Cardiac muscle cell (in vitro differentiated cells and primary cell): ENCODE measurements around the gene NABP2. TPM values are rescaled to one million over a fixed set of nuclear protein-coding genes. Genes with fewer than 3 reads are reported as not detected.

ENCODE experiments used
- DNase-seq, 2 donors: peaks; one replicate each; pipeline versions ENCODE4 v3.0.0 to v3.0.0-alpha.2; 2010 to 2017; ENCODE audit warnings: low read depth in 1 of 2, low spot score in 1 of 2
- H3K27ac ChIP-seq: fragments of 200-600 bp; sonication (generic); 2 replicates; pipeline ENCODE4 v1.5.1; 2016
- H3K27me3 ChIP-seq: fragments of 200-600 bp; sonication (generic); 2 replicates; pipeline ENCODE4 v1.6.0; 2016; ENCODE audit warnings: control low read depth
- H3K36me3 ChIP-seq: fragments of 200-600 bp; sonication (generic); 2 replicates; pipeline ENCODE4 v1.5.1; 2016; ENCODE audit warnings: control low read depth
- H3K4me1 ChIP-seq: fragments of 200-600 bp; sonication (generic); 2 replicates; pipeline ENCODE4 v1.8.1; 2017; ENCODE audit warnings: low read depth, mild to moderate bottlenecking, mixed run types
- H3K4me3 ChIP-seq: fragments of 200-600 bp; sonication (generic); 2 replicates; pipeline ENCODE4 v1.5.1; 2016; ENCODE audit warnings: mild to moderate bottlenecking
- H3K9me3 ChIP-seq: fragments of 200-600 bp; sonication (generic); 2 replicates; pipeline ENCODE4 v1.5.1; 2017; ENCODE audit warnings: low read depth, mild to moderate bottlenecking, control low read depth
- CTCF ChIP-seq: IDR thresholded peaks from 2 replicates; pipeline ENCODE4 v1.5.1; 2012; ENCODE audit warnings: low read depth, mild to moderate bottlenecking, low read length
- polyA plus RNA-seq: library from polyadenylated mRNA; unstranded; fragments of >200 nt; fragmentation: Nextera tagmentation; extraction: Ambion mirVana; gene quantifications from 2 replicates; pipeline ENCODE4 v1.2.1, GENCODE V29; 2016
- total RNA-seq: library from RNA; depleted of rRNA; stranded (reverse); fragments of >200 nt; gene quantifications from 2 replicates; pipeline ENCODE4 v1.2.3, GENCODE V29; 2016

Gene NABP2
- total and polyA plus RNA-seq, 2 experiments from 2014 or later = 10.7 to 14.8 TPM

DNA sequence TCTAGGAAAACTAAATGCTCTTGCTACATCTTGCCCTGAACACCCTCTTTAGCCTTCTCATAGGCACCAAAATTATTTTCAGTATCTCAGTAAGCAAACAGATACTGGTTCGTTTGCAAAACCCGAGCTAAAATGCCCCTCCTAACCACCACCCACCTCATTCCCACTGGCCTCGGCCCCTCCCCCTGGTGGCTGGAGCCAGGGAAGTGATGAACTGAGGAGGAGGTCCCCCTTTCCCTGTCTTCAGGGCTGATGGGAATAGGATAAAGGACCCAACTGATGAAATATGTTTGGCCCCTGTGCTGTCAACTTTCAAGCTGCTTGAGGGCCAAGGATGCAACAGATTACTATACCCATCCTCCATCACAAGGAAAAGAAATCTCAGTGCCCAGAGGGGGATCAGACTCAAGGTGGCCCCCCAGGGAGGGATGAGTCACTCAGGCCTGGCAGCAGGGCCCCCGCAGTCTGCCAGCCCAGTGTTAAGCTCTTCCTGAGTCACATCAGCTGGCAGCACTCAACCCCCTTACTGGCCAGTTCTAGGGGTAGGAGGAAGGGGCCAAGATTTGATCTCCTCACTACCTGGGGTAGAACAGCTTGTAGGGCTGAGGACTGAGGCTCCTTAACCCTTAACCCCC is 32.3 kb downstream of the NABP2 start:
- Histone ChIP-seq H3K9me3 (no peaks in the 10 kb centered on the region), H3K4me3 (peak overlapping the region; percentile 87), H3K36me3 (peaks cover 42% of the 10 kb centered on the region), H3K27me3 (no peaks in the 10 kb centered on the region), H3K27ac (no peak overlapping the region), H3K4me1 (peaks cover 15% of the 10 kb centered on the region)
- peak; percentile 25 for TF ChIP-seq CTCF
- peak in 1 of 2 donors; percentile 44 for DNase-seq

GRCh38 chr12:56257071-56257470 is 32.9 kb downstream of the NABP2 start:
- TF ChIP-seq CTCF = no peak
- peak overlapping the region; percentile 87 for H3K4me3 ChIP-seq
- peak overlapping the region; percentile 48 for H3K27ac ChIP-seq
- H3K36me3 ChIP-seq = peaks cover 38% of the 10 kb centered on the region
- peaks cover 15% of the 10 kb centered on the region for H3K4me1 ChIP-seq
- no peaks in the 10 kb centered on the region for H3K27me3 ChIP-seq
- no peaks in the 10 kb centered on the region for H3K9me3 ChIP-seq
- no peak for DNase-seq

DNA sequence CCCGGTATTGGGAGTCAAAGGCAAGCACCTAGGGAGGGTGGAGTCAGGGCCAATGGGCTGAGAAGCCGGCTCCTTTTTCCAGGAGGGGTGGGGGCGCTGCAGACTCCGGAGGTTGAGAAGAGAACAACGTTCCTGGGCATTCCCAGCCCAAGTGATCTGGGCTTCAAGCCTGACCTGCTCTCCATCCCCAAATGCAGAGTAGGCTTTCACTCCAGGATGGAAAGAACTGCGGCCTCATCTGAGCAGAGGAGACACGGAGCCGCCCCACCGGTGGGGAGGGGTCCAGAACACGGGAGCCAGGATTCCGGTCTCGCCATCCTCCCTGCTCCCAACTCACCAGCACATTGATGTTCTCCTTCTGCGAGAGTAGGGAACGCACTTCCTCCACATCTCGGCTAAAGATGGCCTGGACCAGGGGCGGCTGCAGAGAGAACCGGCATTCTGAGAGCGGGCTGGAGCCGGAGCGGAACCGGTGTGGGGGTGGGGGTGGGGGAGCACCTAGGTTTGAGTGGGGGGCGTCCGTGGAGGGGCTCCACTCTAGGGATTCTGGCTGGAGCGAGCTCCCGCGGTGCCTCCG is 33.4 kb downstream of the NABP2 start:
- Histone ChIP-seq H3K27me3 (no peaks in the 10 kb centered on the region), H3K4me3 (peak overlapping the region; percentile 87), H3K36me3 (peaks cover 33% of the 10 kb centered on the region), H3K27ac (peak overlapping the region; percentile 48), H3K4me1 (peaks cover 15% of the 10 kb centered on the region), H3K9me3 (no peaks in the 10 kb centered on the region)
- peak; percentile 11 for TF ChIP-seq CTCF
- peak; percentile 21 to 72 for DNase-seq

GRCh38 chr12:56258068-56258819 is 34.1 kb downstream of the NABP2 start, which contains the start of gene ANKRD52:
Gene ANKRD52, minus strand, starts transcription at chr12:56258384. Its CDS starts 115 bp downstream, at chr12:56258269.
- DNase-seq = peak; percentile 85 to 90
- peak; percentile 38 for TF ChIP-seq CTCF
- Histone ChIP-seq H3K4me3 (peak within 1 kb of the TSS; percentile 87), H3K36me3 (peaks cover 26% of the 10 kb centered on the region), H3K27ac (peak within 1 kb of the TSS; percentile 65), H3K9me3 (no peaks in the 10 kb centered on the region), H3K27me3 (no peaks in the 10 kb centered on the region), H3K4me1 (peaks cover 15% of the 10 kb centered on the region)

DNA sequence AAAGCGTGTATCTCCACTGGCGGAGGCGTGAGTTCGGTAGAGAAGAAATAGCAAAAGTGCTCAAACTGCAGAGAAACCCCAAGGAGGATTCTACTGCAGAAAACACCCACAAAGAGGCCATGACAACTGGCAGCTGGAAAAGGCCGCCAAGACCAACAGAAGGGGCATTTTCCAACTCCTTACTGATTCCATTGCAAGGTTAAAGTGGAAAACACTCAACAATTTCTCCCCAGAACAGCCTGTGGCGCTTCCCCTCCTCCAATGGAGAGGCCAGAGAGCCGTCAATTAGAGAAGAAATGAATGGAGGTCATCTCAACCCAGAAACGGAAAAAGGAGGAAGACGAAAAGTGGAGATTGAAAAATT is 34.7 kb downstream of the NABP2 start:
- DNase-seq = peak in 1 of 2 donors; percentile 6
- Histone ChIP-seq H3K9me3 (no peaks in the 10 kb centered on the region), H3K27ac (peak overlapping the region; percentile 65), H3K4me3 (peak overlapping the region; percentile 87), H3K36me3 (peaks cover 21% of the 10 kb centered on the region), H3K4me1 (peaks cover 15% of the 10 kb centered on the region), H3K27me3 (no peaks in the 10 kb centered on the region)
- no peak for TF ChIP-seq CTCF
